GM12878 (cell line): ENCODE results near the gene SMAP1. TPM values are rescaled to one million over a fixed set of nuclear protein-coding genes. Genes with fewer than 3 reads are reported as not detected.

ENCODE experiments used
- ATAC-seq: fragments of 200-7000 bp; cut with Tn5 transposase; 3 replicates; pipeline ENCODE4 v1.9.1; 2020; ENCODE audit warnings: mild to moderate bottlenecking, moderate library complexity
- BruUV-seq: library from RNA; stranded (reverse); fragments of 400-500 nt; replicated peaks from 2 replicates; lab custom pipeline; 2021; lab: Mats Ljungman, UMichigan
- CTCF ChIA-PET: fragments of 300-600 bp; sonication (Branson Sonifier 250); formaldehyde crosslinking; extraction: SDS; loops from one replicate; lab custom pipeline; 2021; ENCODE audit warnings: inconsistent platforms; lab: Yijun Ruan, JAX
- POLR2A ChIA-PET: fragments of 350-600 bp; formaldehyde crosslinking; extraction: SDS; loops from one replicate; lab custom pipeline; 2021; ENCODE audit warnings: inconsistent platforms; lab: Charles Lee
- RAD21 ChIA-PET: fragments of 300-600 bp; sonication (Branson Sonifier 250); formaldehyde crosslinking; loops from one replicate; lab custom pipeline; 2023; ENCODE audit warnings: antibody characterized with exemption; ENCODE audit not compliant: unreplicated experiment; lab: Charles Lee
- SMC1A ChIA-PET: fragments of 300-600 bp; sonication (Branson Sonifier 250); formaldehyde crosslinking; loops from one replicate; lab custom pipeline; 2023; ENCODE audit not compliant: unreplicated experiment, uncharacterized antibody; lab: Charles Lee
- DNase-seq: peaks from one replicate; pipeline ENCODE4 v3.0.0-alpha.2; 2011; ENCODE audit warnings: low read depth, low spot score
- FAIRE-seq: peaks from 3 replicates; lab custom pipeline; 2011; peaks lifted over from hg19 to GRCh38; lab: Jason Lieb, UNC
- H2AFZ ChIP-seq: 2 replicates; pipeline ENCODE4 v1.6.0; 2011; ENCODE audit warnings: low read depth, low read length, control low read depth; ENCODE audit not compliant: control insufficient read depth
- H3K27ac ChIP-seq: 2 replicates; pipeline ENCODE4 v1.5.1; 2011; ENCODE audit warnings: control low read depth; ENCODE audit not compliant: control insufficient read depth, insufficient read depth
- H3K27me3 ChIP-seq, 2 experiments: replicated peaks in 1 of 2; 2 replicates each; pipeline versions ENCODE4 v1.6.0 to v1.6.1; 2011; ENCODE audit warnings: low read length in 1 of 2; ENCODE audit not compliant: control insufficient read depth in 2 of 2, insufficient read depth in 2 of 2
- H3K36me3 ChIP-seq, 2 experiments: 2 replicates each; pipeline ENCODE4 v1.5.1; 2011; ENCODE audit warnings: low read length in 1 of 2; ENCODE audit not compliant: control insufficient read depth in 2 of 2, insufficient read depth in 2 of 2
- H3K4me1 ChIP-seq: 2 replicates; pipeline ENCODE4 v1.6.1; 2011; ENCODE audit warnings: mild to moderate bottlenecking, low read length, moderate library complexity, mixed read lengths; ENCODE audit not compliant: control insufficient read depth, insufficient read depth
- H3K4me2 ChIP-seq: 2 replicates; pipeline ENCODE4 v1.6.0; 2011; ENCODE audit warnings: control low read depth; ENCODE audit not compliant: control insufficient read depth, insufficient read depth
- H3K4me3 ChIP-seq: fragments of 200-600 bp; sonication (generic); 2 replicates; pipeline ENCODE4 v1.5.1; 2016
- H3K79me2 ChIP-seq: 2 replicates; pipeline ENCODE4 v1.6.0; 2011; ENCODE audit warnings: low read length; ENCODE audit not compliant: control insufficient read depth, insufficient read depth
- H3K9ac ChIP-seq: 2 replicates; pipeline ENCODE4 v1.8.0; 2011; ENCODE audit warnings: low read length, control low read depth, mixed read lengths; ENCODE audit not compliant: control insufficient read depth, insufficient read depth
- H3K9me3 ChIP-seq: replicated peaks from 3 replicates; pipeline ENCODE4 v1.5.1; 2011; ENCODE audit warnings: mild to moderate bottlenecking, low read length; ENCODE audit not compliant: control insufficient read depth, insufficient read depth
- H4K20me1 ChIP-seq: 2 replicates; pipeline ENCODE4 v1.6.0; 2011; ENCODE audit not compliant: control insufficient read depth, insufficient read depth
- CHD1 ChIP-seq: IDR thresholded peaks from 2 replicates; pipeline ENCODE4 v1.6.1; 2012; ENCODE audit warnings: low read depth, low read length, improper control_type of control experiment
- CUX1 ChIP-seq: IDR thresholded peaks from 2 replicates; pipeline ENCODE4 v1.6.1; 2012; ENCODE audit warnings: improper control_type of control experiment, low read depth, low read length; ENCODE audit not compliant: insufficient replicate concordance
- JUNB ChIP-seq: IDR thresholded peaks from 2 replicates; pipeline ENCODE4 v1.6.1; 2016; ENCODE audit warnings: antibody characterized with exemption, mild to moderate bottlenecking
- KDM1A ChIP-seq: fragments of 200-600 bp; sonication (generic); IDR thresholded peaks from 2 replicates; pipeline ENCODE4 v1.6.1; 2016; ENCODE audit warnings: borderline replicate concordance
- NFYA ChIP-seq: IDR thresholded peaks from 2 replicates; pipeline ENCODE4 v1.6.1; 2011; ENCODE audit warnings: low read depth, mild to moderate bottlenecking, low read length, improper control_type of control experiment, borderline replicate concordance
- NKRF ChIP-seq: fragments of 450-650 bp; conservative IDR thresholded peaks from 2 replicates; pipeline ENCODE4 v1.6.1; 2017; ENCODE audit warnings: mild to moderate bottlenecking, moderate library complexity
- NRF1 ChIP-seq: conservative IDR thresholded peaks from 2 replicates; pipeline ENCODE4 v1.6.1; 2011; ENCODE audit warnings: mild to moderate bottlenecking, low read depth, low read length, improper control_type of control experiment
- RCOR1 ChIP-seq: conservative IDR thresholded peaks from 2 replicates; pipeline ENCODE4 v1.6.1; 2012; ENCODE audit warnings: low read depth, low read length, improper control_type of control experiment
- RFX5 ChIP-seq: IDR thresholded peaks from 2 replicates; pipeline ENCODE4 v1.6.1; 2011; ENCODE audit warnings: low read depth, low read length, improper control_type of control experiment
- SIX5 ChIP-seq: IDR thresholded peaks from 2 replicates; pipeline ENCODE4 v1.6.1; 2011; ENCODE audit warnings: mild to moderate bottlenecking, low read depth, low read length, moderate library complexity; ENCODE audit not compliant: severe bottlenecking
- SP1 ChIP-seq: IDR thresholded peaks from one replicate; pipeline ENCODE4 v1.6.1; 2011; ENCODE audit warnings: low read depth, low read length
- SUPT20H ChIP-seq: IDR thresholded peaks from 2 replicates; pipeline ENCODE4 v1.6.1; 2011; ENCODE audit warnings: low read depth, mild to moderate bottlenecking, low read length, moderate library complexity, borderline replicate concordance; ENCODE audit not compliant: control insufficient read depth
- SUZ12 ChIP-seq: fragments of 200-600 bp; sonication (generic); IDR thresholded peaks from one replicate; pipeline ENCODE4 v1.6.1; 2018; ENCODE audit warnings: antibody characterized with exemption, mild to moderate bottlenecking; ENCODE audit not compliant: unreplicated experiment
- TARDBP ChIP-seq: IDR thresholded peaks from 2 replicates; pipeline ENCODE4 v1.6.1; 2016; ENCODE audit warnings: borderline replicate concordance
- USF2 ChIP-seq: IDR thresholded peaks from 2 replicates; pipeline ENCODE4 v1.6.1; 2011; ENCODE audit warnings: low read depth, low read length, improper control_type of control experiment, borderline replicate concordance
- ZNF384 ChIP-seq: IDR thresholded peaks from 2 replicates; pipeline ENCODE4 v1.6.1; 2012; ENCODE audit warnings: low read depth, mild to moderate bottlenecking, low read length, improper control_type of control experiment, borderline replicate concordance
- WGBS: methylation state at CpG from one replicate; pipeline ENCODE4 v1.1.6; 2016; ENCODE audit warnings: low lambda C conversion rate; ENCODE audit not compliant: insufficient replicate concordance, insufficient coverage; ENCODE audit errors: missing lambda C conversion rate; 5-methylcytosine and 5-hydroxymethylcytosine counted together
- in situ Hi-C: fragments of 300-500 bp; cut with MboI; formaldehyde crosslinking; loops from 9 replicates; pipeline ENCODE4 v1.14.3; 2018; ENCODE audit warnings: mixed read lengths
- intact Hi-C: fragments of 100-400 bp; cut with micrococcal nuclease; formaldehyde crosslinking; loops from one replicate; pipeline ENCODE4 v1.14.2; 2022; ENCODE audit not compliant: unreplicated experiment
- polyA plus RNA-seq, 11 experiments: library from polyadenylated mRNA; depleted of rRNA in 4 of 11; unstranded in 6 of 11; stranded (reverse) in 5 of 11; fragments of >200 nt; fragmentation: Nextera tagmentation in 4 of 11; fragmentation: Illumina TruSeq in 1 of 11; extraction: Ambion mirVana in 4 of 11; extraction: Trizol in 1 of 11; gene quantifications; 1 replicate in 1 of 11; 2 replicates in 10 of 11; pipeline versions ENCODE4 v1.2.1 to v1.2.3, GENCODE V29; 2011 to 2016; ENCODE audit warnings: inconsistent platforms in 2 of 11, missing spikeins in 2 of 11, low read depth in 1 of 11
- total RNA-seq, 4 experiments: library from RNA; depleted of rRNA in 3 of 4; stranded (reverse); fragments of >200 nt in 3 of 4; fragmentation: Illumina TruSeq in 1 of 4; extraction: Trizol in 1 of 4; gene quantifications; 2 replicates each; pipeline versions ENCODE4 v1.2.1 to v1.2.3, GENCODE V29; 2013 to 2021

Gene SMAP1
- total and polyA plus RNA-seq, 10 of the 15 experiments (the other 5 are each of a cell fraction or from before 2014, with no cell fraction given) = 13.7 to 33.9 (median 25.3) TPM

- TF ChIP-seq CUX1 (no peak), CHD1 (no peak), NFYA (no peak), SP1 (no peak), TARDBP (no peak)
Observed at GRCh38 chr6:70735513-70735912, 67.8 kb downstream of the SMAP1 start (continued).

- SMC1A ChIA-PET = interaction anchor here (0.7 kb wide), 1 partner anchor 85 kb away, joined by 3 read pairs; no protein-coding TSS in a partner anchor
- no peak overlapping the region for H3K27ac ChIP-seq
- in situ Hi-C loops (no loop called here), intact Hi-C loops (no loop called here)
- peaks cover 16% of the 10 kb centered on the region for H3K9me3 ChIP-seq
- H3K27me3 ChIP-seq = no peaks in the 10 kb centered on the region
- H3K4me2 ChIP-seq = no peak overlapping the region
- no peak for DNase-seq
- no peaks in the 10 kb centered on the region for H3K79me2 ChIP-seq
- 100% methylated on average over 2 of the region's 2 CpGs for WGBS
- H3K4me1 ChIP-seq = no peaks in the 10 kb centered on the region
- CTCF ChIA-PET = interaction anchor here (0.6 kb wide), 1 partner anchor 54 kb away, joined by 5 read pairs; no protein-coding TSS in a partner anchor
- POLR2A ChIA-PET = no interaction called here
- H2AFZ ChIP-seq = no peak overlapping the region
- no peak overlapping the region for H3K9ac ChIP-seq
- no peaks in the 10 kb centered on the region for H4K20me1 ChIP-seq
- peaks cover 4% of the 10 kb centered on the region in 2 experiments for H3K36me3 ChIP-seq
- RAD21 ChIA-PET = interaction anchor here (1.1 kb wide), 1 partner anchor 8 kb away, joined by 3 read pairs; no protein-coding TSS in a partner anchor
- no peak overlapping the region for H3K4me3 ChIP-seq
- no peak for ATAC-seq
- no TSS peak for BruUV-seq
- FAIRE-seq = no peak
- no peak for TF ChIP-seq SIX5
- no peak for TF ChIP-seq JUNB
- no peak for TF ChIP-seq SUPT20H
- no peak for TF ChIP-seq ZNF384
- no peak for TF ChIP-seq NKRF
- TF ChIP-seq NRF1 = no peak
- TF ChIP-seq RFX5 = no peak
- no peak for TF ChIP-seq CHD1
- no peak for TF ChIP-seq SUZ12
- TF ChIP-seq KDM1A = no peak
- TF ChIP-seq USF2 = no peak
- no peak for TF ChIP-seq RCOR1
Observed at GRCh38 chr6:70738028-70738427, 70.3 kb downstream of the SMAP1 start.
